A549 (cell line): Measurements from ENCODE around the gene IRF4.

ENCODE experiments used
- BHLHE40 ChIP-seq: IDR thresholded peaks from 2 replicates; pipeline ENCODE4 v1.6.1; 2012; ENCODE audit warnings: low read depth, low read length, inconsistent platforms
- CTCF ChIP-seq: fragments of >200 bp; sonication (Bioruptor Twin); formaldehyde crosslinking; IDR thresholded peaks from 3 replicates; pipeline ENCODE4 v1.5.1; 2016
- POLR2A ChIP-seq: IDR thresholded peaks from 2 replicates; pipeline ENCODE4 v1.6.1; 2012; ENCODE audit warnings: mild to moderate bottlenecking, low read length
- REST ChIP-seq: fragments of 200-600 bp; sonication (generic); IDR thresholded peaks from 2 replicates; pipeline ENCODE4 v1.6.1; 2016; ENCODE audit warnings: antibody characterized with exemption, mild to moderate bottlenecking, moderate library complexity
- SMC3 ChIP-seq: fragments of >200 bp; sonication (Bioruptor Twin); formaldehyde crosslinking; IDR thresholded peaks from 3 replicates; pipeline ENCODE4 v1.6.1; 2018; ENCODE audit warnings: inconsistent platforms
- SREBF2 ChIP-seq: fragments of 450-650 bp; IDR thresholded peaks from 2 replicates; pipeline ENCODE4 v1.6.1; 2014; ENCODE audit warnings: mild to moderate bottlenecking, moderate library complexity

GRCh38 chr6:372336-372911 lies 19.1 kb upstream of the IRF4 start:
- no peak for TF ChIP-seq CTCF
- no peak for TF ChIP-seq POLR2A
- no peak for TF ChIP-seq SMC3
- TF ChIP-seq REST: no peak
- TF ChIP-seq SREBF2: no peak
- no peak for TF ChIP-seq BHLHE40
